Thoracic aorta (tissue), 2 donors: Measurements from ENCODE around the gene TAC3. TPM values are rescaled to one million over a fixed set of nuclear protein-coding genes. Genes with fewer than 3 reads are reported as not detected.

Experiments
- ATAC-seq: fragments of 150-250 bp; one replicate; pipeline ENCODE4 v1.8.0; 2017; ENCODE audit warnings: low read depth; ENCODE audit not compliant: insufficient number of reproducible peaks, low FRiP score
- DNase-seq: peaks from one replicate; pipeline ENCODE4 v3.0.0-alpha.2; 2020; ENCODE audit warnings: low spot score
- H3K27ac ChIP-seq, 2 donors: fragments of 200-600 bp; sonication (generic); 1 replicate in 1 of 2; 2 replicates in 1 of 2; pipeline ENCODE4 v1.5.1; 2016; ENCODE audit warnings: mild to moderate bottlenecking in 2 of 2, moderate library complexity in 2 of 2
- H3K27me3 ChIP-seq: fragments of 200-600 bp; sonication (generic); replicated peaks from 2 replicates; pipeline ENCODE4 v1.6.0; 2016; ENCODE audit warnings: mild to moderate bottlenecking; ENCODE audit not compliant: insufficient read depth
- H3K36me3 ChIP-seq: fragments of 200-600 bp; sonication (generic); one replicate; pipeline ENCODE4 v1.5.1; 2016
- H3K4me1 ChIP-seq, 2 donors: fragments of 200-600 bp; sonication (generic); 1 replicate in 1 of 2; 2 replicates in 1 of 2; pipeline versions ENCODE4 v1.5.1 to v1.6.0; 2016; ENCODE audit warnings: low read depth in 2 of 2, mild to moderate bottlenecking in 1 of 2; ENCODE audit not compliant: control insufficient read depth in 1 of 2
- H3K4me3 ChIP-seq: fragments of 200-600 bp; sonication (generic); 2 replicates; pipeline ENCODE4 v1.5.1; 2016; ENCODE audit warnings: mild to moderate bottlenecking
- H3K9me3 ChIP-seq: fragments of 200-600 bp; sonication (generic); 2 replicates; pipeline ENCODE4 v1.5.1; 2016
- CTCF ChIP-seq: fragments of 200-600 bp; sonication (generic); IDR thresholded peaks from one replicate; pipeline ENCODE4 v1.5.1; 2019; ENCODE audit warnings: antibody characterized with exemption
- total RNA-seq, 2 donors: library from RNA; depleted of rRNA; stranded (reverse); fragments of >200 nt; gene quantifications; one replicate each; pipeline versions ENCODE4 v1.1.0 to v1.2.3, GENCODE V29; 2016

Gene TAC3
- total RNA-seq, 2 donors from 2014 or later = not detected

- no peak for TF ChIP-seq CTCF
- ATAC-seq (no peak), DNase-seq (no peak)
- Histone ChIP-seq H3K36me3 (no peaks in the 10 kb centered on the region), H3K4me1 (no peaks in the 10 kb centered on the region), H3K4me3 (no peak overlapping the region), H3K9me3 (no peaks in the 10 kb centered on the region), H3K27ac (no peak overlapping the region), H3K27me3 (no peaks in the 10 kb centered on the region)
Measured at GRCh38 chr12:57051011-57051410, 34.7 kb upstream of the TAC3 start.

- TF ChIP-seq CTCF = no peak
- ATAC-seq (no peak), DNase-seq (no peak)
- Histone ChIP-seq H3K9me3 (no peaks in the 10 kb centered on the region), H3K27ac (no peak within 1 kb of the TSS), H3K4me1 (no peaks in the 10 kb centered on the region), H3K36me3 (no peaks in the 10 kb centered on the region), H3K4me3 (no peak within 1 kb of the TSS), H3K27me3 (no peaks in the 10 kb centered on the region)
Measured at GRCh38 chr12:57049890-57050289, 33.6 kb upstream of the TAC3 start, which contains the start of gene MYO1A. TSS of gene MYO1A (minus strand) at chr12:57050129. CDS start at chr12:57048323, 1,806 bp downstream.

- no peak overlapping the region for H3K27ac ChIP-seq
- H3K27me3 ChIP-seq = no peaks in the 10 kb centered on the region
- H3K4me1 ChIP-seq = no peaks in the 10 kb centered on the region
- H3K4me3 ChIP-seq = no peak overlapping the region
- no peak for ATAC-seq
- DNase-seq = no peak
- H3K9me3 ChIP-seq = no peaks in the 10 kb centered on the region
- no peak for TF ChIP-seq CTCF
- no peaks in the 10 kb centered on the region for H3K36me3 ChIP-seq
Measured at GRCh38 chr12:57049119-57049446, 32.8 kb upstream of the TAC3 start.

- H3K4me1 ChIP-seq = no peaks in the 10 kb centered on the region
- TF ChIP-seq CTCF = no peak
- H3K4me3 ChIP-seq = no peak overlapping the region
- no peak overlapping the region for H3K27ac ChIP-seq
- no peaks in the 10 kb centered on the region for H3K36me3 ChIP-seq
- no peaks in the 10 kb centered on the region for H3K9me3 ChIP-seq
- no peaks in the 10 kb centered on the region for H3K27me3 ChIP-seq
- ATAC-seq (no peak), DNase-seq (no peak)
Measured at GRCh38 chr12:57048423-57049118, 32.2 kb upstream of the TAC3 start.

- DNase-seq = no peak
- no peaks in the 10 kb centered on the region for H3K27me3 ChIP-seq
Measured at GRCh38 chr12:57047981-57048380, 31.7 kb upstream of the TAC3 start.

More at GRCh38 chr12:57047981-57048380, 31.7 kb upstream of the TAC3 start:
- Histone ChIP-seq H3K9me3 (no peaks in the 10 kb centered on the region), H3K27ac (no peak overlapping the region), H3K4me1 (no peaks in the 10 kb centered on the region), H3K36me3 (no peaks in the 10 kb centered on the region), H3K4me3 (no peak overlapping the region)
- ATAC-seq = no peak
- no peak for TF ChIP-seq CTCF
